GM19395 (cell line): ENCODE measurements around the gene VOPP1.

Experiments
- ATAC-seq: cut with Tn5 transposase; IDR thresholded peaks from one replicate; pipeline ENCODE4 v1.9.1; 2021; ENCODE audit warnings: mild to moderate bottlenecking, moderate library complexity; ENCODE audit not compliant: unreplicated experiment

The VOPP1 gene

DNA sequence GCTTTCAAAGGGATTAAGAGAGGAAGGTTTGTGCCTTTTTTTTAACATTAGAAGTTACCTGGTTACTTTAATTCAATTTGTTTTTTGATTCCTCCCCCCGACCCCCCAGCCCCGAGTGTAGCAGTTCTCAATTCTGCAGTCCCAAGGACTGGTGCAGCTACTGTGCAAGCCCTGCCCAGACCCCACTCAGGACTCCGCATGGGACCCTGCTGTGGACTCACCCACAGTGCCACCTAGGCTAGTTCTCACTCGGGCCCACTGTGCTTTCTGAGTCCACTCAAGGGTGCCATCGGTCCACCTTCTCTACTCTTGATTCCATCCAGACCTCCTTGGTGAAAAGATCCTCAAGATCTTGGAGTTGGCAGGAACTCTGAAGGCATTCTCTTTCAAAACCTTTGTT lies 77.4 kb downstream of the VOPP1 start:
- ATAC-seq, result no peak

GRCh38 chr7:55493408-55493807 lies 78.9 kb downstream of the VOPP1 start:
- no peak for ATAC-seq

- no peak for ATAC-seq
Observed at GRCh38 chr7:55491346-55491745, 81.0 kb downstream of the VOPP1 start.

DNA sequence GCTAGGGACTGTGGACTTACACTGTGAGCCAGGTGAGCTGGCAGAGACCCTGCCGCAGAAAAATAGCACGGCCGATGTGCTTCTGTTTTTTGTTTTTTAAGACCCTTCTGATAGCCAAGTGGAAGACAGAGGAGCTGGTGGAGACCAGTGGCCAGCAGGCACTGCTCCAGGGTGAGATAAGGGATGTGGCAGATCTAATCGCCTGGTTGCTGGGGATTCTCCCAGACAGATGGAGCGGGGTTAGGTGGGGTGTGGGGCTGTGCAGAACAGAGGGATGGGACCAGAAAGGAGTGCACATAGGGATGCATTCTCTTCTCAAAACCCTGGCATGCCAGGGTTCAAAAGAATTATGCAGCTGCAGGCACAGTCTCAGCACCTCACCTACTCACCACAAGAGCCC lies 82.2 kb downstream of the VOPP1 start:
- no peak for ATAC-seq

- ATAC-seq, result no peak
Observed at GRCh38 chr7:55489552-55489951, 82.8 kb downstream of the VOPP1 start.

DNA sequence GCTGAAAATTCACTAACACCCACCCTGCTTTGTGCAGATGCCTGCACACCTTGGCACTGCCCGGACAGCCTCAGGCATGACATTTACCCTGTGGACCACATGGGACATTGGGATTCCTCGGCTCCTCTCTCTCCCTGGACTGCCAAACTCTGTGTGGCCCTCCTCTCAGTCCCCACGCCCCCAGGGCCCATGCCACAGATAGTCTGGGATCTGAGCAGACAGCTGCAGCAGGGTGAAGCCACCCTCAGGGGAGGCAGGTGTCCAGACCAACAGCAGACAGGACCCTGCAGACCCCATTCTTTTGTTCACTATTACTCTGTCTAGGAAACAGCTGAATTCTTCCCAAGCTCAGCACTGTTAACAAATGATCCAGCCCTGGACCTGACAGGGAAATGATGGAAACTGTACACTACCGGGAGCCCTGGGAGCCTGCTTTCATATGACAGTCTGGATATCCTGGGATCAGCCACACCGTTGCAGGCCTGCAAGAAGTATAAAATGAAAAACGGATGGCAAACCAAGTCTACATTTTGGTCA lies 83.4 kb downstream of the VOPP1 start:
- no peak for ATAC-seq

DNA sequence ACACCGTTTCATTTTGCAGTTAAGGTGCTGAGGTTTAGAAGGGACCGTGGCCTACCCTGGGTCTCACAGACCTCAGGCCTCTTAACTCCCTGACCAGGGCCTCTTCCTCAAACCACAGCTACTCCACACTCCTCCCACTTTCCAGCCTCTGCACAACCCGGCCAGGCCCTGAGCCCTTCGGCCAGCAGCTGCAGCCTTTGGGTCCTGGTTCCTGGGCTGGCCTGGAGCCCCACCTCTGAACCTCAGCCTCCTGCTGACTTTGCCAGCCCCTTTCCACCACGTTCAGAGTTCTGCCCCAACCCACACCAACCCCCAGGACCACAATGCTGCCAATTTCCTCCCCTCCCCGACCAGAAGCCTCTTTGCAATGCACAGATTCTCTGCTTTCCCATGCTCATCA lies 84.1 kb downstream of the VOPP1 start:
- no peak for ATAC-seq

DNA sequence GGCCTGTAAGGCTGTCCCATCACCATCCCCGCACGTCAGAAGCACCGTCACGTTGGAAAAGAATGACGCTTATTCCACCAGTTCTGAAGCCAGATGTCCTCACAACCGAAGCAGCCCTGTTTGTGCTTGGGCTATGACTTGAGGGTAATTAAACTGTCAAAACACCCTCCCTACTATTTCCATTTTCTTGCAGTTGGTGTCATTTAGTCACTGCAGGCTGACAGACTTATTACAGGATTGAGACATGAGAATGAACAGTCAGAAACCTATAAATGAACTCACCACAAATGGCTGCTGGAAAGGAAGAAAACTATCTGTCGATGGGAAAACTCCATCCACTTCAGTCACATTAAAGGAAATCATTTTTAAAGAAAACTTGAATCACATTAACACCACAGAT lies 85.3 kb downstream of the VOPP1 start:
- no peak for ATAC-seq

DNA sequence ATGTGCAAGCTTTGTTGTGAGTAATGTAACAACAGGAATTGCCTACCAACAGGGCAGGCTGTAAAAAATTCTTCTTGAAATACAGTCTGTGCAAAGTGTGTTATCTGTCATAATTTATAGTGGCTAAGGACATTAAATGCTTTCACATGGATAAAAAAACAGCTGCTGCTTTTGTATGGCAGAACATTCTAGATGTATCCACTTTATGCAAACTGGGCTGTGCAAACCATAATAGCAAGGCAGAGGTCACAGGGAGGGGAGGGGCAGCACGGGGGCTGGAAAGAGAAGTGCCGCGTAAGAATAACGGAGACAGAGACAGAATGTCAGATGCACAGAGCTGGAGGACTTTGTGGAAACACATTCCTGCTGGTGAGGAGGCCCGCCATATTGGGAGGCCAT lies 86.1 kb downstream of the VOPP1 start:
- no peak for ATAC-seq

DNA sequence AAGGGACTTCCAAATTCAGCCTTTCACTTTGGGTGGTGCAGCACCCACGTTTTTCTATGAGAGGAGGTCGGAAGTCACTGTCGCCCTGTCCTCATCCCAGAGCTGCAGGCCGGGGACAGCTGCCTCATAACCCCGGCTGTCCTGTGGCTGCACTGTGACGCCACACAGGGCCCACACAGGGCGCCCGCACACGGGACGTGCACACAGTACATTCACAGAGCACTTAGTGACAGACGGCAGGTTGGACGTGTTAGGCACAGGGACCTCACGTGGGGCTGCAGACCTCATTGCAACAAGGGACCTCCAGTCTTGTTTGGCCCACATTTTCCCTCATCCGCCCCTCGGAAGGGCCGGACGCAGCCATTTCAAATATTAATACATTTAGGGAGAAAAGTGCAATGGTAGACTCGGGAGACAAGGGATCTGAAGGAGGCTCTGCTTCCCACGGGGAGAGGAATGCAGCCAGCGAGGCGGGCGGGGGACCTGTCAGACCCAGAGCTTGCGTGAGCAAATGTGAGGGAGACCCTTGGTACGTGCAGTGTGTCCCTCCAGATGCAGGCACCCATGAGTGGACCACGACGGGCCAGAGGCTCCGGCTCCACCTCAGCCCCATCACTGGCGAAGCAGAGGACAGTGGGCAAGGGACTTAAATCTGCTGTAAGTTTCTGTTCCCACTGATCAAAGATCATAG lies 86.7 kb downstream of the VOPP1 start:
- no peak for ATAC-seq

GRCh38 chr7:55484834-55485233 lies 87.5 kb downstream of the VOPP1 start:
- no peak for ATAC-seq

- no peak for ATAC-seq
Observed at GRCh38 chr7:55484241-55484640, 88.1 kb downstream of the VOPP1 start.

DNA sequence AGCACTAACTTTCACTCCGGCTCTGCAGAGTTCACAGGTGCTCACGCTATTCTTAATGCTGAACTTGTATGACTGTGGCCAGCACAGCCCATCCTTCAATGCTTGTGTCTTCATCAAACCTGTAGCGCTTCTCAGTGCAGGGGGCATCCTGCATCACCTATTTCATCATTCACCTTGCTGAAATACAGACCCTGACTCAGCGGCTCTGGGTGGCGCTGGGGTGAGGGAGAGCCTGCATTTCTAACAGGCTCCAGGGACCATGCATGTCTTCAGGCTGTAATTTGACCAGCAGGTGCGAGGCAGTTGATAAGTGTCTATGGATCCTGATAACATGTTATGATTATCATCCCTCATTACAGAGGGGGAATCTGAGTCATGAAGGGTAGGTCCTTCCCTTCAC lies 89.3 kb downstream of the VOPP1 start:
- no peak for ATAC-seq

DNA sequence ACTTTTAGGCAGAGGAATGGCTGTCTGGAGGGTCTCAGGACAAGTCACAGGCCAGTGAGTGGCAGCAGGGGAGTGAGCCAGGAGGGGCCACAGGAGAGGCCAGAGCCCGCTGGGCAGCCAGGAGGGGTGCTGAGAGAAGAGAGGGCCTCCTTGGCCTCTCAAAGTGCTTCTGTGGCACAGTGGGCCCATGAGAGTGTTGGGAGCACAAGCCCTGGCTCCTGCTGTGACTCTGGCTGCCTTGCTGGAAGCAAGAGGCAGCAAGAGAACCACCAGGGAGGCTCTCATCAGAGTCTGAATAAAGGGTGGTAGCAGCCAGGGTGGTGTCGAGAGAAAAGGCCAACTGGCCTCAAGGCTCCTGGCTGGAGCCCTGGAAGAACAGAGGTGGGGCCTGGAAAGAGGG lies 91.1 kb downstream of the VOPP1 start:
- no peak for ATAC-seq

DNA sequence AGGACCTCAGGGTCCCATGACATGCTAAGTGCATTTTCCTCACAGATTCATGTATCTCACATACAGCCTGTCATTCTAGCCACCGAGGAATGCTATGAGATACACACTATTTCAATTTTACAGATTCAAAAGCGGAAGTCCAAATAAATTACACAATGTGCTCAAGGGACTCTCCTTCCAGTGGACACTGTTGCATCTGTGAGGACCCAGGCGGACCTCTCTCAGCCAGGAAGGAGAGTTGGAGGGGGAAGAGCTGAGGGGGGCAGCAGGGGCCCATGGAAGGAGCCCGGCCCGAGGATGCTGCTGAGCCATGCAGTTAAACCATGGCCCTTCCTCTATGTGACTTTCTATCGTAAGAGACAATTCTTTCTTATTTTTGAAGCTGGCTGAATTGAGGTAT lies 93.6 kb downstream of the VOPP1 start:
- ATAC-seq, result no peak

DNA sequence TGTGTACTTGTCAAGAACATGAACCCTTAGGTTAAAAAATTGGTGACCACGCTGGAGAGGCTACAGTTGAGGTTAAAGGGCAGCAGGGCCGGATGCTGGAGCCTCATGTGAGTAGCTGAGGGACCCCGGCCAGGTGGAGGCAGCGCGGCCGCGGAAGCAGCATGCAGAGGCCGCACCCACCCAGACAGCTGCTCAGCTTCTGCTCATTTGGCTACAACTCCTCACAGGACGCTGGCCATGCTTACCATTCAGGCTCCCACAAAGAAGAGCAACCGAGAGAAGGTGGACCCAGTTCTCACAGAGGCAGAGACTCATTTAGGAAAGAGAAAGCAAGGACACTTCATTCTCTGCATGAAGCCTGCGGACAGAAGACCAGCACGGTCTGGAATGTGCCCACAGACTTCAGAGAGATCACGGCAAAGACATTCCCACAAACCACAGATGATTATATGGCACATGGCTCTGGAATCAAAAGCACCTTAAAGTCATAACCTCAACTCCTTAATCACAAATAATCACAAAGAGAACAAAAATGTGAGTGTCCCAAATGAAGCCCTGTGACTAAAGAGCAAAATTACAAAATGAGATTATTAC lies 94.4 kb downstream of the VOPP1 start:
- no peak for ATAC-seq

DNA sequence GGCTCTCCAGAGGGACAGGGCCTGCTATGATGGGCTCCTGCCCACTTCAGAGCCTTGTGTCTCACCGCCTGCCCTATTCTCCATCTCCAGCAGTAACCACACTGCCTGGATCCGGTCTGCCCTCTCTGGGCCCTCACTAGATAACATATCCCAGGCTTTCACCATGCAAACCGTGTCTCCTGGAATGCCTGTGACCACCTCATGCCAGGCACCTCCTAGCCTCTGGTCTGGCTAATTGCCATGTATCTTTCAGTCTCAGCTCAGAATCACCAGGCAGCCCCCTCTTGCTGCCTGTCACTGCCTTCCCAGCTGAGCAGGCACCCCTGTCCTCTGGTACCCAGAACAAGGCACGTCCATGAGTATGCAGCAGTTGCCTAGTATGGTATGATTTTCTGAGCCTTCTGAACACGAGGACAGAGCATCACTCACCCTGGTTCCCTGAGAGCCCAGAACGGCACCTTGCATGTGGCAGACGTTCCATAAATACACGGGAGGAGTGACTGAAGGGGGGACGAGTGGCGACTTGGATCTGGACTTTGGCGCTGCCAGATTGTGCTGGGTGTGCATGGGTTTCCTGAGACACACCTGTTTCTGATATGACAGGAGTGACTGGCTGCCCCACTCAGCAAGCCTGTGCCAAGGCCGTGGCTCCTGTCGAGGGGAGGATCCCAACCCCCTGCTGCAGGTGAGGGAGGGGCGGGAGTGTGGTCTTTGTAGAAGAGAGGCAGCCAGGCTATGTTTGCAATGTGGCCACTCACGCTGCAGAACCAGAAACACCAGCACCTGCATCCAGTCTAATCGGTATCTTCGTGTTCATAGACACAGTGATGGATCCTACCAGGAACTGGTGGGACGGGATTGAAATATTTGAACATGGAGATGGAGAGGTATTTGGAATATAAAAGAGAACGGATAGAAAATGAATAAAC lies 95.2 kb downstream of the VOPP1 start:
- ATAC-seq, result no peak

DNA sequence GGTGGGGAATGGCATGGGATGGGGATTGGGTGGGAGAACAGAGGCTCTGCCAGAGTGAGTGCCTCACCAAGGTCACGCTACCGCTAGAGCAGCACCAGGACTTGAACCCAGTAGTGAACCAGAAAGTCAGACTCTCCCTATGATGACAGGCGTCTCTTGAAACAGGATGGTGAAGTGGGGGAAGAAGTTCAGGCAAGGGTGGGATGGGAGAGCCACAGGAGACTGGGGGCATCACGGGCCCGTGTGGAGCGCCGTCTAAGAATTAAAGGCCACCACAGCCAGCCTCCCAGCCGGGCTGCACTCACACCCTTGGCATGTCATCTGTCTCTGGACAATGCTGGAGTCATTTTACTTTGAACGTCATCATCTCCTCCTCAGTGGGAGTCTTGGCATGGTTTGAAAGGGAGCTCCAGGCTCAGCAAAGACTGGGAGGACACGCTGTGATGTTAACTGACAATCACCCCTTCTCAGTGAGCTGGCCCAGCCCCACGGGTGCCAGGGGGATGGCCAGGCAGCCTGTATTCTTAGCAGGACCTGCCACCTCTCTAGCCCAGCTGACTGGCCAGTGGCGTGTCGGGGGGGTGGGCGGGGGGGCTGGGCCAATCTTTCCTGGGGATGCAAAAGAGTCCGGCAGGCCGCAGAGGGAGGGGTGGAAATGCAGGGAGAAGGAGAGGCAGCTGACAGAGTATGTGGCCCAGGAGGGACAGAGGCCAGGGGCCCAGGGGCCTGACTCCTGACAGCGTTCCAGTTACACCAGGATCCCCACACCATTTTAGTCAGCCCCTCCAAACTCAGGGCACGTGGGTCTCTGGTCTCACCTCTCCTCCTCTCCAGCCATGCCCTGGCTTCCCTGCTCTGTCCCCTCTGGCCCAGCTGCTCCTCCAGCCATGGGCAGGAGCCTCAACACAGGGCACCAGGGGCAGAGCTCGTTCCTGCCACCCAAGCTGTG lies 96.2 kb downstream of the VOPP1 start:
- no peak for ATAC-seq

- no peak for ATAC-seq
Observed at GRCh38 chr7:55474944-55475854, 97.1 kb downstream of the VOPP1 start.

DNA sequence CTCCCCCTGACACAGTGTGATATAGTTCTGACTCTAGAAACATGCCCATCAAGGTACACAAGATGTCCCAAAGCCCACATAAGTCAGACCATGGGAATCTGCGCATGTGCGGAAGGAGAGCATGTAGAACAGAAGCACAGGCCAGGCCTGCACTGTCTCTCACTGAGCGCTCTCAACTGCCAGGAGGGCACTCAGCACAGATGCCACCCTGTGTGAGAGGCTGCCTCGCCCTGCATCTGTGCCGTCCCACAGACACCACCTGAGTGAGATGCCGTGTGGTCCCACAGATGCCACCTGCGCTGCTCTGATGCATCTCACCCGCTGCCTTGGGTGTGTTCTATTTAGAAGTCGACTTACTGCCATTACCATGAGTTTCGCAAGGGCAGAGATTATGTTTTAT lies 98.4 kb downstream of the VOPP1 start:
- ATAC-seq, result no peak
